Astrocyte of the hippocampus (primary cell): Measurements from ENCODE around the gene UBE2L5.

Experiments used
- DNase-seq: peaks from one replicate; pipeline ENCODE4 v3.0.0; 2011; ENCODE audit warnings: low read depth, low spot score

Gene UBE2L5

DNA sequence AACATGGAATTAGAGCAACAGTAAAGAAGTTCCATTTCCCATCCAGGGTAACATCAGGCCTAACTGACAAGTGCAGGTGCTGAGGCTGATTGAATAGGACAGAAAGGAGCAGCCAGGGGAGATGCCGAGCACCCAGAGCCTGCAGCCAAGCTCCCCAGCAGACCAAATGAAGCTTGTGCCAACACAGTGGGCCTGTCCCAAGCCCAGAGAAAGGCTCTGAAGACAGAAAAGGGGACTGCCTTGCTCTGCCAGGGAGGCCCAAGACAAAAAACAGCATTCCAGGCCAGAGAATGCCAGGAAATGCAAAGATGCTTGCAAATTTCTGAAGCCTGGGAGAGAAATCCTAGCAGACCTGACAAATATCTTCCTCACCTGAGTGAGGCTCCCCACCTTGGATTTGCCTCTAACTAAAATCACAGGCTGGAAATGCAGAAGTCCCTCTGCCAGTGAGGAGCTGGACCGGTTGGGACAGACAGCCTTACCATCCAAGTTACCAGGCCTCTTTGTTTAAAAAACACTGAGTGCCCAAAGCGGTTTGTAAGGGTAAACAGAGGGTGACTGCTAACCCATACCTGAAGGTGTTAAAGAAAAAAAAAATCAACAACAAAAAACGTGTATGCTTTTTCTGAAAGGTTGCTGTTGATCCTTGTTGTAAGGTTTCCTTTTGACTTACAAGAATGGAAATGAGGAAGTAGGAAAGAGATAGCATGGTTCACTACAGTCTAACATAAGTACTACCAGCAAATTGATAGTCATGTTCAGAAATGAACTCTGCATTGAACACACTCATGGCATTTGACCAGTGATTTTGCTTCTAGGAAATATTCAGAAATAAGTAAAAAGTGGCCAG, 55.3 kb downstream of the UBE2L5 start:
- no peak for DNase-seq
